CD4-positive, alpha-beta T cell treated with Interleukin-17A for 1 hour (primary cell): ENCODE measurements around the gene SYNDIG1.

Source experiments
- DNase-seq: peaks from one replicate; pipeline ENCODE4 v3.0.0-alpha.2; 2020

Gene SYNDIG1

GRCh38 chr20:24679448-24680047 lies 210.1 kb downstream of the SYNDIG1 start:
- no peak for DNase-seq

- no peak for DNase-seq
Observed at GRCh38 chr20:24681634-24682495, 212.4 kb downstream of the SYNDIG1 start.

GRCh38 chr20:24682496-24682985 lies 213.1 kb downstream of the SYNDIG1 start:
- DNase-seq = no peak

DNA sequence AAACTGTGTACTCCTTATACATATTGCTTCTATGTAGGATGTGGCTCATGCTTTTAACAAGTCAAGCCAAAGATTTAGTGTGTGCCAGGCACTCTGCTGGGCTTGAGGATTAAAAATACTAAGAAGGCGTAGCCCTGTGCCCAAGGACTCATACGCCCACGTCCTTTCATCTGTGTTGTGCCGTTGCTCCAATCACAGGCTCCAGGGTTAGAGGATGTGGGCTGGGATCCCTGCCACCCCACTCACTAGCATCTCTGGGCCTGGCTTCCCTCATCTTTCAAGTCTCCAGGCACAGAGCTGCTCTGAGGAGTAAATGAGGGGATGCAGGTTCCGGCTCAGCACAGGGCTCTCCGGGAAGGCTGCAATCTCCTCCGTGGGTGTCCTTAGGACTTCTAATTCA lies 214.2 kb downstream of the SYNDIG1 start:
- DNase-seq = no peak

DNA sequence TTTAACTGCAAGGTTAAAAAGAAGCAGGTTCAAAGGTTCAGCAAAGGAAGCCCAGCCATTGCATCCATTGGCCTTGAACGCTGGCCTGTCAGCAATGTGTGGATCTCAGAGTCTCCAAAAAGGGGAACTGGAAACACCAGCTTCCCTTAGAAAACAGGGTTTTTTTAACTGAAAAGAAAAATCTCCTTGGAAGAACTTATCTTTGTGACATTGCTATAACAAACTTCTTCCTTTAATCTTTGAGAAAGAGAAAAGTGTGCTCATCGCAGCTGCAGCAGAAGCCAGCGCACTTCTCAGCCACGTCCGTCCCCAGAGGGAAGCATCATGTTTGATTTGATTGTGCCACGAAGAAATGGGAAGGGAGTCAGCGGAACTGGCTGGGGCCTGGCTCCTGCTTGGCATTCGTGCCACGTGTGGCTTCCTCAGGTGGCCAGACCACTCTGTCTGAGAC lies 215.0 kb downstream of the SYNDIG1 start:
- DNase-seq = no peak

GRCh38 chr20:24684956-24685691 lies 215.7 kb downstream of the SYNDIG1 start:
- no peak for DNase-seq

- no peak for DNase-seq
Observed at GRCh38 chr20:24685736-24686135, 216.3 kb downstream of the SYNDIG1 start.

DNA sequence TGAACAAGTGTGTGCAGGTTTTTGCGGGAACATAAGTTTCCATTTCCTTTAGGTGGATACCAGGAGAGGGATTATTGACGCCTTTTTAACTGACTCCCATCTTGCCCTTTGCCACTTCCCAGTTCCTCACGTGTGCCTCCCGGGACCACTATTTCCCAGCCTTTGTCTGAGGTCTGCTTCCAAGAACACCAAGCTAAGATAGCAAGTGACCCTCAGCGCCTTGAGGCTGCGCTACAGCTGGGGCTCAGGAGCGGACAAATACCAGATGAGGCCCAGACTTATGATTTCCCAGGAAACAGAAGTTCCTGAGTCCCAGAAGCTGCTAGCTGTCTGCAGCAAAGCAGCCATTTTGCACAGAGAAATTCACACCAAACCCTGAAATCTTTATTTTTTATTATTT lies 216.7 kb downstream of the SYNDIG1 start:
- no peak for DNase-seq

DNA sequence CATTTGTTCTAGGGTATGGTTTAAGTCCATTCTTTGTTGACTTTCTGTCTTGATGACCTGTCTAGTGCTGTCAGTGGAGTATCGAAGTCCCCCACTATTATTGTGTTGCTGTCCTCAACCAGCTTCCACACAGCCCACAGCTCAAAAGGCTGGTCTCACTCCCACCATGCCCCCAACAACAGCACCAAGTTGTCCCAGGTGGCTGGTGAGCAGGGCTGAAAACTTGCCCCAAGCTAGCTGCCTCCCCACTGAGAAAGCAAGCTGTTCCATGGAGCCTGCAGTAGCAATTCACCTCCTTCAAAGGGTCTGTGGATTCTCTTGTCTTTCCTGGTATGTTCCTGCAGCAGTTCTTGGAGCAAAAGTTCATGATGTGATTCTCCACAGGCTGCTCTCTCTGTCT lies 221.0 kb downstream of the SYNDIG1 start:
- DNase-seq = no peak

- DNase-seq = no peak
Observed at GRCh38 chr20:24691901-24692351, 222.5 kb downstream of the SYNDIG1 start.

DNA sequence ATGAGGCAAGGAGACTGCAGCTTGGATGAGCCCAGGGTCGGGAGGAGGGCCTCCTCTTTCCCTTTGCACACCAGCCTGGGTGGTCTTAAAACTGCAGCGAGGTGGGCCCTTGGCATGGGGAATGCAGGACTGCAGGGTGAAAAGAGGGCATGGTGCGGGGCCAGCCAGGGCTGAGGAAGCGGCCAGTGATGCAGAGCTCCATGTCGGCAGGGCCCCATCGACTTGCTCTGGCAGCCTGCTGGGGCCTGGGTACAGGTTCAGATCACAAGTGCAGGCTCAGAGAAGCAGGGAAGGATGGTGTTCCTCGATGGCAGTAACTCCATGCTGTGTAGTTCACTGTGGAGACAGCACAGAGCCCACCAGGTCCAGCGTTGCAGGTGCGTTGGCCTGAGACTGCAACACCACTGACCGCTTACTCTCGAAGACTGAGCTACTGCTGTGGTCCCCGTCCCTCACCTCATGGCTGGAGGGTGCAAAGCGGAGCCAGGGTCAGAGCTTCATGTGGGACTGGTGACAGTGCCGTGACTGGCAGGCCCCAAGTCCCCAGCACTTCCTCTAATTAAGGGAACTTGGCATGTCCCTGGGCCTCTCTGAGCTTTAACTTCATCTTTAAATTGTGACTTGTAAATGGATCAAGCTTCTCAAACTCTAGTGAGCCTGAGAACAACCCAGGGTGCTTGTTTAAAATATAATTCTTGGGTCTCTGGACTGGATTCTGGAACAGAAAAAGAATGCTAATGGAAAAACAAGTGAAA lies 223.2 kb downstream of the SYNDIG1 start:
- DNase-seq = no peak

- no peak for DNase-seq
Observed at GRCh38 chr20:24693466-24694156, 224.2 kb downstream of the SYNDIG1 start.

- no peak for DNase-seq
Observed at GRCh38 chr20:24694157-24694726, 224.8 kb downstream of the SYNDIG1 start.

DNA sequence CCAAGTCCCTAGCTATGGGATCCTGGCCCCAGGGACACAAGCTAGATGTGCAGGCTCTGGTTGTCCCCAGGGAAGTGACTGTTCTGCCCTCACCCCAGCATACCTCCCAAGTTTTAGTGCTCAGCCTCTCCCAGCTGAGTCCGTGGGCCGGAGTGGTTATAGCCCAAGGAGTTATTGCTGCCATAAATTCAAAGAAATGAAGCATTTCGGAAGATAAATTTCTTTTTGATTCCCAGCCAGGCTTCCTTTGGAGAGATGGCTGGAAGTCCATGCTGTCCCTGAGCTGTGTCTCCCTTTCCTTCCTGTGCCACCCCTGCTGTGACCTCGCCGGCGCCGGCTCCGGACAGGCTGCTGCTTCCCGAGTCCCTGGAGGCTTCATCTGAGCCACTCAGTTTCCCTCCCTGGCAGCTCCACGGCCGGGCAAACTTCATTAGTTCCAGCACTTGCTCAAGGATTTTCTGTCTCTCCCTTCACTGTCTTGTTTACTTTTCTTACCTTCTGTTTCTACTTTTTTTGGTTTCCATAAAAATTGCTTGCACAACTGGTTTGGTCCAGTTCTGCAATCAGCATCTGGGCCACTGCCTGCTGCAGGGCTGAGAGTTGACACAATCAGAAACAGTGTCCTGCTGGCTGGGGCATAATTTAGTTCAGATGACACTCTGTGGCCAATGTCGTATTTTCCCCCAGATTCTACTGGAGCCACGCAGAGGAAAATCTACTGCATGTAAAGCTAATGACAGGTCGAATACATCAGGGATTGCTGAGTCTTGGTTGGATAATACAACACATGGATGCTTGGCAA lies 225.5 kb downstream of the SYNDIG1 start:
- no peak for DNase-seq

- no peak for DNase-seq
Observed at GRCh38 chr20:24695529-24696225, 226.2 kb downstream of the SYNDIG1 start.

- no peak for DNase-seq
Observed at GRCh38 chr20:24696396-24696795, 227.0 kb downstream of the SYNDIG1 start.

- no peak for DNase-seq
Observed at GRCh38 chr20:24697411-24697810, 228.0 kb downstream of the SYNDIG1 start.

DNA sequence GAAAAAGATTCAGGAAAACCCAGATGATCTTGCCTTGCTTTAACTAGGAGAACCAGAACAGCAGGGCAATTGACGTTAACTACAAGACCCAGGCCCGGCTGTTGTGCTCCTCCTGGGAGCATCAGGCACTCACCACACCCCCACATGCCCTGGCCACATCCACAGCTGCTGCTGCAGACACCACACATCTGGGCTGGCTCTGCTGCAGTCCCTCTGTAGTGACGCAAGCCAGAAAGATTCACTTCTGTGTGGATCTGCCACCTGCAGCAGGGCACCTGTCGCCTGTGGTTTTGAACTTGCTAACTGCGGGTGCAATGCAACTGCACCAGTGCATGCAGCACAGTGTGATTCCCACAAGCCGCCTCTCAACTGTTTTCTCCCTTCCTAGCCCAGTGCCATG lies 228.8 kb downstream of the SYNDIG1 start:
- DNase-seq = no peak

DNA sequence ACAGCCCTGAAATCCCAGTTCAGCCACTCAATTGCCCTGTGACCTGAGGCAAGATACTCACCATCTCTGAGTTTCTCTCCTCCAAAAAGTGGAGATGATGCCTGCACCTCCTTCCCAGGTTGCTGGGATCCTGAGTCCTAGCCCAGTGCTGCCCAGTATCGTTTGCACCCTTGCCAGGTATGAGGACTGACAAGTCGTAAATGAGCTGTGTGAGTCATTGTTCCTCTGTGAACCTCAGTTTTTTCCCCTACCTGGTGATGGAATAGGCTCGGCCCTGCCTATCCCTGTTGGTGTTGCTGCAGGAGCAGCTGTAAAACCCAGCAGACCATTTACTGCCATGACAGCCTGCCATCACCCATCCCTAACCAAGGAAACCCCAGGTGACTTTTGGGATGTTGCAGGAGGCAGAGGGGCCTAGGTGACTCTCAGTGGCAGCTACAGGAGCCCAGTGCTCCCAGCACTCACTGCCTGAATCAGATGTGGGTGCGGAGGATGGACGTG lies 229.3 kb downstream of the SYNDIG1 start:
- no peak for DNase-seq
